Activated CD4-positive, alpha-beta T cell treated with anti-CD3 and anti-CD28 coated beads, Interleukin-2, amount 50 U/mL, for 4 hours (primary cell): ENCODE measurements around the gene COBL.

Experiments used
- DNase-seq, 2 experiments: peaks; one replicate each; pipeline ENCODE4 v3.0.0-alpha.2; 2020

Gene COBL

GRCh38 chr7:50982626-50983025 lies 334.0 kb downstream of the COBL start:
- no peak for DNase-seq

- no peak for DNase-seq
Observed at GRCh38 chr7:50981743-50982142, 334.9 kb downstream of the COBL start.

DNA sequence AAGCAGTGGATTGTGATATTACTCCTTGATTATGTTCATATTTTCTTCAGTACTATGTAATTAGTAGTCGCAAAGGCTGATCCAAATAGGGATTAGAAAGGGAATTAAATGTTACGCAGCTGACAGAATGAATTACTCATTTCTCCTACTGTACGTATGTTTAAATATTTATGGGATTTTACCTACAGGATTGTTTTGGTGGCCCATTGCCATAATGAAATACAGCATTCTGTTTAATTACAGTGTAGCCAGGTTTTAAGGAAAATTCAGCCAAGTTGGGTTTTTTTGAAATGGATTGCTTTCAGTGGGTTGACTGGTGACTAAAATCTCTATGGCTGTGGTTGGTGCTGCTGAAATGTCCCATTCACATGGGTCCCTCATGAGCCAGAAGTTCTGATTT lies 336.2 kb downstream of the COBL start:
- DNase-seq = no peak

GRCh38 chr7:50978633-50979215 lies 337.9 kb downstream of the COBL start:
- no peak for DNase-seq

GRCh38 chr7:50977421-50977820 lies 339.2 kb downstream of the COBL start:
- DNase-seq = no peak

GRCh38 chr7:50976064-50976463 lies 340.5 kb downstream of the COBL start:
- DNase-seq = no peak

GRCh38 chr7:50974240-50974639 lies 342.4 kb downstream of the COBL start:
- DNase-seq = no peak

- no peak for DNase-seq
Observed at GRCh38 chr7:50973814-50974213, 342.8 kb downstream of the COBL start.

GRCh38 chr7:50970092-50970491 lies 346.5 kb downstream of the COBL start:
- no peak for DNase-seq
